WI38 (cell line): ENCODE data around the gene MRTFB.

Source experiments
- H3K4me3 ChIP-seq: 2 replicates; pipeline ENCODE4 v1.5.1; 2011; ENCODE audit warnings: low read depth, mild to moderate bottlenecking, control low read depth, low read length
- CTCF ChIP-seq: IDR thresholded peaks from 2 replicates; pipeline ENCODE4 v1.5.1; 2012; ENCODE audit warnings: low read depth, mild to moderate bottlenecking, control low read depth, low read length

The MRTFB gene

GRCh38 chr16:14264327-14264943, 193.3 kb downstream of the MRTFB start:
- no peak for TF ChIP-seq CTCF
- no peak overlapping the region for H3K4me3 ChIP-seq

- no peak for TF ChIP-seq CTCF
- H3K4me3 ChIP-seq = no peak overlapping the region
These were observed 197.0 kb downstream of the MRTFB start for GRCh38 chr16:14268073-14268472.

- no peak overlapping the region for H3K4me3 ChIP-seq
- TF ChIP-seq CTCF = no peak
These were observed 204.8 kb downstream of the MRTFB start for GRCh38 chr16:14275934-14276333.

- no peak overlapping the region for H3K4me3 ChIP-seq
- no peak for TF ChIP-seq CTCF
These were observed 207.6 kb downstream of the MRTFB start for GRCh38 chr16:14278749-14279148.

GRCh38 chr16:14280541-14280940, 209.4 kb downstream of the MRTFB start:
- no peak for TF ChIP-seq CTCF
- no peak overlapping the region for H3K4me3 ChIP-seq

- H3K4me3 ChIP-seq = no peak overlapping the region
These were observed 212.7 kb downstream of the MRTFB start for GRCh38 chr16:14283786-14284185.

GRCh38 chr16:14284371-14284770, 213.3 kb downstream of the MRTFB start:
- TF ChIP-seq CTCF = no peak

More at GRCh38 chr16:14283786-14284185, 212.7 kb downstream of the MRTFB start:
- TF ChIP-seq CTCF = no peak

More at GRCh38 chr16:14284371-14284770, 213.3 kb downstream of the MRTFB start:
- H3K4me3 ChIP-seq = no peak overlapping the region
